ENCODE results near the gene TP63. TPM values are rescaled to one million over a fixed set of nuclear protein-coding genes. Genes with fewer than 3 reads are reported as not detected.

The TP63 gene
- total RNA-seq, 1 donor from 2014 or later: 25.9 TPM

DNA sequence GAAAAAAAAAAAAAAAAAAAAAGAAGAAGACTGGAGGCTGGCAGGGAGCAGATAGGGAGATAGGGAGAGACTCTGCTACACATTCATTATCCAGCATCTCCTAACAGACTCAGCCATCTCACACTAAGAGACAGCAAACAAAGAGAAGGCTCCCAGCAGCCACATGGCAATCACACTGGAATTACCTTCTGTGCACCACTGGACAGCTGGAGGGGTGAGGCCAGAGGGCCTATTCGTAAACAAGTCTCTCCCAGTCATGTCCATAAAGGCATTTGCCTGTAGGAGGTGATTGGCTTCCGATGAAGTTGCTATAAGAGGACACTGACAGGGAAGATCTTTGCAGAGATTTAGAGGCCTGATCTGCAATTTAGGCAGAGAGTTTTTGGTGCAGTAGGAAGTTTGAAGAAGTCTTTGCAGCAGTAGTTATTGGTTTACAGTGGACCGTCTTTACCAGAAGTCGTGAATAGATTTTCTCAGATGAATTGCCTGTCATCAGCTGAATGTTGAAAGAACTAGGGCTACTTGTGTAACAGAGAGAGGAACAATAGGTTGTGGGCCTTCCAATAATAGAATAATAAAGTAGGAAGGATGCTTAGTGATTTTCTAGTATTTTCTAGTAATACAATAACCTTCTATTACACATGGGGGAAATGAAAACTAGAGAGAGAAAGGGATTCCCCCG lies 89.7 kb downstream of the TP63 start:
- Mint-ChIP-seq H3K36me3 (no peaks in the 10 kb centered on the region), H3K4me3 (no peak overlapping the region), H3K27me3 (ENCODE audit: low read depth) (no peaks in the 10 kb centered on the region), H3K9me3 (no peaks in the 10 kb centered on the region), H3K4me1 (peaks cover 13% of the 10 kb centered on the region), H3K27ac (no peak overlapping the region)
- TF ChIP-seq, protein P1, sequence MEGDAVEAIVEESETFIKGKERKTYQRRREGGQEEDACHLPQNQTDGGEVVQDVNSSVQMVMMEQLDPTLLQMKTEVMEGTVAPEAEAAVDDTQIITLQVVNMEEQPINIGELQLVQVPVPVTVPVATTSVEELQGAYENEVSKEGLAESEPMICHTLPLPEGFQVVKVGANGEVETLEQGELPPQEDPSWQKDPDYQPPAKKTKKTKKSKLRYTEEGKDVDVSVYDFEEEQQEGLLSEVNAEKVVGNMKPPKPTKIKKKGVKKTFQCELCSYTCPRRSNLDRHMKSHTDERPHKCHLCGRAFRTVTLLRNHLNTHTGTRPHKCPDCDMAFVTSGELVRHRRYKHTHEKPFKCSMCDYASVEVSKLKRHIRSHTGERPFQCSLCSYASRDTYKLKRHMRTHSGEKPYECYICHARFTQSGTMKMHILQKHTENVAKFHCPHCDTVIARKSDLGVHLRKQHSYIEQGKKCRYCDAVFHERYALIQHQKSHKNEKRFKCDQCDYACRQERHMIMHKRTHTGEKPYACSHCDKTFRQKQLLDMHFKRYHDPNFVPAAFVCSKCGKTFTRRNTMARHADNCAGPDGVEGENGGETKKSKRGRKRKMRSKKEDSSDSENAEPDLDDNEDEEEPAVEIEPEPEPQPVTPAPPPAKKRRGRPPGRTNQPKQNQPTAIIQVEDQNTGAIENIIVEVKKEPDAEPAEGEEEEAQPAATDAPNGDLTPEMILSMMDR (IDR thresholded peaks at IDR 0.05; ENCODE audit: unreplicated experiment): no peak
- DNase-seq (ENCODE audit: low spot score in 2 of 2, unreplicated experiment in 2 of 2): no peak

DNA sequence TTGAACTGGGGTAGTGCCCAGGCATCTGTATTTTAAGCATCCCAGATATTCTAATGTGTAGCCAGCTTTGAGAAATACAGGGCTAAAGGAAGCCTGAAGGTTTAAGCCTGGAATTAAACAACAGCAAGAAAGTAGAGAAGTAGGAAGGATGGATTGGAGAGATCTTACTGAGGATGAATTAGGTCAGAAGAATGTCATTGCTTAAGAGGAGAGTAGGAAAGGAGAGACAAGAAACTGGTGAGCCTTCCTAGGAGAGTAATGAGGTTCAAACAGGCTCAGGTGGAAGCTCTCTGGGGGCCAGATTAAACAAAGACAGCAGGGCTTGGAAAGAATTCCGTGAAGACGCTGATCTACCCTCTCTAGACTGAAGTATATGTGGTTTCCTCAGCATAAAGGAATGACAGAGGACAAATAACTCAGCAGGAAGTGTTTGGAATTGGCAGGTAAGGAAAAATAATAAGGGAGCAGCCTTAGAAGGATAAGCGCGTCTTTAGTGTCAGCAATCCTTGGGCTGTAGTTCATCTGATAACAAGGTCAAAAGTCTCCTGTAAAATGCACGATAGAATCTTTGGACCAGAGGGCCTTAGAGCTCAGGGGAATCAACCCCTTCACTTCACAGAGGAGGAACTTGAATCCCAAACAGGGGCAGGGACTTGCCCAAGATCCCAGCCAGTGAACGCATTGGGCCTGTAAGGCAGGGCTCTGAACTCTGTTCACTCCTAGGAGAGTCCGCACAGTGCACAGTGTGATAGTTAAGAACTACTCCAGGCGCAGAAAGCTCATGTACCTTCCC lies 90.9 kb downstream of the TP63 start:
- no peak overlapping the region for H3K27ac Mint-ChIP-seq
- TF ChIP-seq, protein P1 (IDR thresholded peaks at IDR 0.05; ENCODE audit: unreplicated experiment): no peak

DNA sequence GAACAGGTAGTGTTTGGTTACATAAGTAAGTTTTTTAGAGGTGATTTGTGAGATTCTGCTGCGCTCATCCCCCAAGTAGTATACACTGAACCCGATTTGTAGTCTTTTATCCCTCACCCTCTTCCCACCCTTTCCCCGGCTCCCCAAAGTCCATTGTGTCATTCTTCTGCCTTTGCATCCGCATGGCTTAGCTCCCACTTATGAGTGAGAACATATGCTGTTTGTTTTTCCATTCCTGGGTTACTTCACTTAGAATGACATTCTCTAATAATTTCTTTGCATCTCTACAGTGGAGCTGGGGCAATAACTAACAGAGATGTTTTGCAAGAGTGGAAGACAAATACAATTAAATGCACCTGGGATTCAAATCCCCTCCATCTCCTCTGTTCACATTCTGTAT lies 93.2 kb downstream of the TP63 start:
- H3K4me1 Mint-ChIP-seq: peaks cover 16% of the 10 kb centered on the region
- no peak overlapping the region for H3K4me3 Mint-ChIP-seq
- no peak for DNase-seq (ENCODE audit: low spot score in 2 of 2, unreplicated experiment in 2 of 2)
- no peak overlapping the region for H3K27ac Mint-ChIP-seq
- H3K27me3 Mint-ChIP-seq (ENCODE audit: low read depth): no peaks in the 10 kb centered on the region
- peaks cover 3% of the 10 kb centered on the region for H3K9me3 Mint-ChIP-seq
- no peaks in the 10 kb centered on the region for H3K36me3 Mint-ChIP-seq
- TF ChIP-seq, protein P1 (IDR thresholded peaks at IDR 0.05; ENCODE audit: unreplicated experiment): no peak

More for the DNA sequence above, 90.9 kb downstream of the TP63 start:
- Mint-ChIP-seq H3K9me3 (no peaks in the 10 kb centered on the region), H3K4me3 (no peak overlapping the region), H3K4me1 (peaks cover 13% of the 10 kb centered on the region), H3K27me3 (ENCODE audit: low read depth) (no peaks in the 10 kb centered on the region), H3K36me3 (no peaks in the 10 kb centered on the region)
- no peak for DNase-seq (ENCODE audit: low spot score in 2 of 2, unreplicated experiment in 2 of 2)

DNA sequence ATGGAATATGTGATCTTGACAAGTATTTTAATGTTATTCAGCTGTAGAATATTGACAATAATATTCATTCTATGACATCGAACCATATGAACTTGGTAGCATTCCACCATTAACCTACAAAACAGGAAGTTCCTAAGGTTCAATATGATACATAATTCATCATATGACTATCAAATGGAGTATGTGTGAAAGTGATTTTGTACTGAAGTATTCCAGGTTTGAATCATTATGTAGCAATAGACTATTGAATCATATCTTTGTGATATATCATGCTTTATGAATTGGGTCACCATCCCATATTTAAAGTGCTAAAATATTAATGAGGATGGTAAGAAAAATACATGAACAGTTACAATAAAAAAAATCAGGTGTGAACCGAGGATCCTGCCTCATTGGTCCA lies 95.1 kb downstream of the TP63 start:
- TF ChIP-seq, protein P1 (IDR thresholded peaks at IDR 0.05; ENCODE audit: unreplicated experiment): no peak
- H3K9me3 Mint-ChIP-seq: peaks cover 3% of the 10 kb centered on the region
- H3K4me1 Mint-ChIP-seq: peaks cover 8% of the 10 kb centered on the region
- no peak for DNase-seq (ENCODE audit: low spot score in 2 of 2, unreplicated experiment in 2 of 2)
- no peaks in the 10 kb centered on the region for H3K27me3 Mint-ChIP-seq (ENCODE audit: low read depth)
- H3K4me3 Mint-ChIP-seq: no peak overlapping the region
- no peak overlapping the region for H3K27ac Mint-ChIP-seq
- no peaks in the 10 kb centered on the region for H3K36me3 Mint-ChIP-seq

DNA sequence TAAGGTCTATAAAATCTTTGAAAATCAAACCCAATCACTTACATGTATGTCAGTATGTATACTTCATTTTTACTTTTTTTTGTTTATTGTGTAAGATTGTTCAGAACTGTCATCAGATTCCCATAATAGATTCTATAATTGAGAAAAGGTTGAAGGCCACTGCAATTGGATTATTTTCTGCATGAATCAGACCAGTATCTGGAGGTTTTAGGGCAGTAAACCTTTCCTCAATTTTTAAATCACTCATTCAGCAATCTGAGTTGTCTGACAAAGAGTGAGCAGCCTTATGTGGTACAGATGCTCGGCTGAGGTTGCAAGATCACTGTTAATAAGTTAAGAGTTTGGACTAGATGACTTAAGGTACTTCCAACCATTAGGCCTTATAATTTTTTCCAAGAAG lies 96.0 kb downstream of the TP63 start:
- H3K27me3 Mint-ChIP-seq (ENCODE audit: low read depth): no peaks in the 10 kb centered on the region
- H3K4me1 Mint-ChIP-seq: peaks cover 3% of the 10 kb centered on the region
- H3K27ac Mint-ChIP-seq: no peak overlapping the region
- H3K36me3 Mint-ChIP-seq: no peaks in the 10 kb centered on the region
- H3K9me3 Mint-ChIP-seq: peaks cover 3% of the 10 kb centered on the region
- no peak overlapping the region for H3K4me3 Mint-ChIP-seq
- TF ChIP-seq, protein P1 (IDR thresholded peaks at IDR 0.05; ENCODE audit: unreplicated experiment): no peak
- no peak for DNase-seq (ENCODE audit: low spot score in 2 of 2, unreplicated experiment in 2 of 2)

Measured in mesothelial cell of epicardium (in vitro differentiated cells).